ENCODE results near the gene PAX5.

PAX5 gene

GRCh38 chr9:36913393-36914211 is 120.5 kb downstream of the PAX5 start:
- Histone ChIP-seq H3K27me3 (no peaks in the 10 kb centered on the region), H3K9ac (no peak overlapping the region), H3K36me3 (peaks cover 83% of the 10 kb centered on the region), H3K27ac (no peak overlapping the region), H3K9me3 (peaks cover 4% of the 10 kb centered on the region), H3K4me2 (no peak overlapping the region), H4K20me1 (peaks cover 97% of the 10 kb centered on the region), H3K4me3 (no peak overlapping the region), H3K4me1 (peaks cover 26% of the 10 kb centered on the region)
- no peak for TF ChIP-seq Cebpa-rat (IDR thresholded peaks at IDR 0.05)

- no peak overlapping the region for H3K4me3 ChIP-seq
- peaks cover 84% of the 10 kb centered on the region for H3K36me3 ChIP-seq
- no peak overlapping the region for H3K27ac ChIP-seq
- H3K4me2 ChIP-seq, result no peak overlapping the region
- no peaks in the 10 kb centered on the region for H3K27me3 ChIP-seq
- peaks cover 97% of the 10 kb centered on the region for H4K20me1 ChIP-seq
- H3K4me1 ChIP-seq, result peaks cover 26% of the 10 kb centered on the region
- TF ChIP-seq Cebpa-rat (IDR thresholded peaks at IDR 0.05), result no peak
- H3K9ac ChIP-seq, result no peak overlapping the region
- no peaks in the 10 kb centered on the region for H3K9me3 ChIP-seq
These were observed 121.4 kb downstream of the PAX5 start for GRCh38 chr9:36912620-36913019.

- H3K9me3 ChIP-seq, result no peaks in the 10 kb centered on the region
- peaks cover 100% of the 10 kb centered on the region for H4K20me1 ChIP-seq
- no peak overlapping the region for H3K9ac ChIP-seq
- no peaks in the 10 kb centered on the region for H3K27me3 ChIP-seq
- H3K4me1 ChIP-seq, result peaks cover 32% of the 10 kb centered on the region
- H3K4me3 ChIP-seq, result no peak overlapping the region
- peaks cover 88% of the 10 kb centered on the region for H3K36me3 ChIP-seq
- H3K27ac ChIP-seq, result no peak overlapping the region
- no peak for TF ChIP-seq Cebpa-rat (IDR thresholded peaks at IDR 0.05)
- H3K4me2 ChIP-seq, result no peak overlapping the region
These were observed 122.3 kb downstream of the PAX5 start for GRCh38 chr9:36911601-36912412.

- no peak for TF ChIP-seq Cebpa-rat (IDR thresholded peaks at IDR 0.05)
- Histone ChIP-seq H4K20me1 (peaks cover 100% of the 10 kb centered on the region), H3K4me3 (no peak overlapping the region), H3K27ac (no peak overlapping the region), H3K36me3 (peaks cover 91% of the 10 kb centered on the region), H3K9me3 (no peaks in the 10 kb centered on the region), H3K9ac (no peak overlapping the region), H3K27me3 (no peaks in the 10 kb centered on the region), H3K4me1 (peaks cover 33% of the 10 kb centered on the region), H3K4me2 (no peak overlapping the region)
These were observed 123.0 kb downstream of the PAX5 start for GRCh38 chr9:36911037-36911436.

GRCh38 chr9:36906492-36906891 is 127.6 kb downstream of the PAX5 start:
- peaks cover 9% of the 10 kb centered on the region for H3K4me1 ChIP-seq
- no peak overlapping the region for H3K9ac ChIP-seq
- no peaks in the 10 kb centered on the region for H3K27me3 ChIP-seq
- H3K9me3 ChIP-seq, result no peaks in the 10 kb centered on the region
- no peak overlapping the region for H3K27ac ChIP-seq
- peaks cover 100% of the 10 kb centered on the region for H4K20me1 ChIP-seq
- H3K4me2 ChIP-seq, result no peak overlapping the region
- H3K4me3 ChIP-seq, result no peak overlapping the region
- H3K36me3 ChIP-seq, result peaks cover 98% of the 10 kb centered on the region
- TF ChIP-seq Cebpa-rat (IDR thresholded peaks at IDR 0.05), result no peak

- no peak for TF ChIP-seq Cebpa-rat (IDR thresholded peaks at IDR 0.05)
- Histone ChIP-seq H3K4me3 (no peak overlapping the region), H4K20me1 (peaks cover 100% of the 10 kb centered on the region), H3K27ac (no peak overlapping the region), H3K36me3 (peaks cover 98% of the 10 kb centered on the region), H3K4me2 (no peak overlapping the region), H3K9me3 (no peaks in the 10 kb centered on the region), H3K9ac (no peak overlapping the region), H3K4me1 (peaks cover 7% of the 10 kb centered on the region; the same call in 1 of the 2 replicates), H3K27me3 (no peaks in the 10 kb centered on the region)
These were observed 128.7 kb downstream of the PAX5 start for GRCh38 chr9:36905101-36906066.

GRCh38 chr9:36903541-36904435 is 130.3 kb downstream of the PAX5 start:
- Histone ChIP-seq H3K36me3 (peaks cover 99% of the 10 kb centered on the region), H3K4me1 (peaks cover 7% of the 10 kb centered on the region; the same call in 1 of the 2 replicates), H3K4me2 (no peak overlapping the region)

GRCh38 chr9:36902861-36903524 is 131.1 kb downstream of the PAX5 start:
- no peaks in the 10 kb centered on the region for H3K27me3 ChIP-seq
- no peak overlapping the region for H3K9ac ChIP-seq
- peaks cover 100% of the 10 kb centered on the region for H3K36me3 ChIP-seq
- no peak overlapping the region for H3K4me3 ChIP-seq
- no peaks in the 10 kb centered on the region for H3K9me3 ChIP-seq
- peaks cover 7% of the 10 kb centered on the region; the same call in 1 of the 2 replicates for H3K4me1 ChIP-seq
- peaks cover 100% of the 10 kb centered on the region for H4K20me1 ChIP-seq
- H3K27ac ChIP-seq, result no peak overlapping the region
- TF ChIP-seq Cebpa-rat (IDR thresholded peaks at IDR 0.05), result no peak
- no peak overlapping the region for H3K4me2 ChIP-seq

More at GRCh38 chr9:36903541-36904435, 130.3 kb downstream of the PAX5 start:
- no peaks in the 10 kb centered on the region for H3K9me3 ChIP-seq
- H4K20me1 ChIP-seq, result peaks cover 100% of the 10 kb centered on the region
- H3K27ac ChIP-seq, result no peak overlapping the region
- no peaks in the 10 kb centered on the region for H3K27me3 ChIP-seq
- TF ChIP-seq Cebpa-rat (IDR thresholded peaks at IDR 0.05), result no peak
- H3K9ac ChIP-seq, result no peak overlapping the region
- no peak overlapping the region for H3K4me3 ChIP-seq
